ENCODE measurements around the gene INO80C.

DNA sequence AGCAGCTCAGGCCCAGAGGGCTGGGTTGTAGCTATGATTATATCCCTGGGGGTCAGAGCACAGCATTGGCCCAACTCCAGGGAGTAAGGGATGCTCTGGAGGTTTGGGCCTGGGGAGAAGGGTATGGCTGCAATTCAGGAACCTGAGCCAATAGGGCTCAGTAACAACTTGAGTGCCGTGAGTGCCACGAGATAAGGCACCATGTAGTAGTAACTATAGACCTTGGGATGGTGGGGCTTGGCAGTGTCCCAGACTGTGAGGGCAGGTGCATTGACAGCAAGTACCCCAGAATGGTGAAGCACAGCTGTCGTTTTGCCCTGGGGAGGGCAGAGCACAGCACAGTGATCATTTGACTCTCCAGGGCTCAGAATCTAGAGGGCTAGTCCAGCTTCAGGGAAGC, 75.5 kb downstream of the INO80C start:
- TF ChIP-seq, protein P1, sequence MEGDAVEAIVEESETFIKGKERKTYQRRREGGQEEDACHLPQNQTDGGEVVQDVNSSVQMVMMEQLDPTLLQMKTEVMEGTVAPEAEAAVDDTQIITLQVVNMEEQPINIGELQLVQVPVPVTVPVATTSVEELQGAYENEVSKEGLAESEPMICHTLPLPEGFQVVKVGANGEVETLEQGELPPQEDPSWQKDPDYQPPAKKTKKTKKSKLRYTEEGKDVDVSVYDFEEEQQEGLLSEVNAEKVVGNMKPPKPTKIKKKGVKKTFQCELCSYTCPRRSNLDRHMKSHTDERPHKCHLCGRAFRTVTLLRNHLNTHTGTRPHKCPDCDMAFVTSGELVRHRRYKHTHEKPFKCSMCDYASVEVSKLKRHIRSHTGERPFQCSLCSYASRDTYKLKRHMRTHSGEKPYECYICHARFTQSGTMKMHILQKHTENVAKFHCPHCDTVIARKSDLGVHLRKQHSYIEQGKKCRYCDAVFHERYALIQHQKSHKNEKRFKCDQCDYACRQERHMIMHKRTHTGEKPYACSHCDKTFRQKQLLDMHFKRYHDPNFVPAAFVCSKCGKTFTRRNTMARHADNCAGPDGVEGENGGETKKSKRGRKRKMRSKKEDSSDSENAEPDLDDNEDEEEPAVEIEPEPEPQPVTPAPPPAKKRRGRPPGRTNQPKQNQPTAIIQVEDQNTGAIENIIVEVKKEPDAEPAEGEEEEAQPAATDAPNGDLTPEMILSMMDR (IDR thresholded peaks at IDR 0.05): no peak
- no peak for TF ChIP-seq POLR2A (IDR thresholded peaks at IDR 0.05)
- TF ChIP-seq POLR2AphosphoS5 (IDR thresholded peaks at IDR 0.05): no peak

Data from sigmoid colon (tissue), 4 donors.